Panc1 (cell line): Measurements from ENCODE around the gene NTSR2.

ENCODE experiments used
- POLR2AphosphoS5 ChIP-seq: IDR thresholded peaks from 2 replicates; pipeline ENCODE4 v1.6.1; 2012; ENCODE audit warnings: mild to moderate bottlenecking, low read depth, low read length, moderate library complexity
- TCF7L2 ChIP-seq: IDR thresholded peaks from 2 replicates; pipeline ENCODE4 v1.6.1; 2011; ENCODE audit warnings: mild to moderate bottlenecking, low read depth, low read length, inconsistent platforms
- TF ChIP-seq, protein P1 (sequence below): fragments of 450-650 bp; IDR thresholded peaks from 2 replicates; pipeline ENCODE4 v1.5.1; 2017; ENCODE audit warnings: mild to moderate bottlenecking
- TF ChIP-seq, protein P2 (sequence below), 2 experiments: IDR thresholded peaks; 2 replicates each; pipeline ENCODE4 v1.6.1; 2011 to 2012; ENCODE audit warnings: low read depth in 2 of 2, control low read depth in 1 of 2, low read length in 1 of 2, mild to moderate bottlenecking in 1 of 2, moderate library complexity in 1 of 2; ENCODE audit not compliant: insufficient read depth in 1 of 2

DNA sequence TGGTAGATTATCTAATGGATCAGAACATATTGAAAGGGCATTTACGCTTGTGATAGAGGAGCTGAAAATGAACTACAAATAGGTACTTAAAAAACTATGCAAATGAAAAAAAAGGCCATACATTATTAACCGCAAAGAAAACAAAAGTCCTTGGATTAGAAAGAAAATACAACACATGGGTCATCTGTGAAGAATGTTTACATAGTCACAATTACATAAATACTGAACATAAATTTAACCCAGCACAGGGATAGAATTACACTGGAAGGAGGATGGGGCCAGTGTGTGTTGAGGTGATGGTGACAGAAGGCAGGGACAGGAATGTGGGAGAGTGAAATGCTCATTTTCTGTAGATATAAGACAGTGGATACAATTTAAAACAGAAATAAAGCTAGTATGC is 6.6 kb downstream of the NTSR2 start:
- TF ChIP-seq, protein P1, sequence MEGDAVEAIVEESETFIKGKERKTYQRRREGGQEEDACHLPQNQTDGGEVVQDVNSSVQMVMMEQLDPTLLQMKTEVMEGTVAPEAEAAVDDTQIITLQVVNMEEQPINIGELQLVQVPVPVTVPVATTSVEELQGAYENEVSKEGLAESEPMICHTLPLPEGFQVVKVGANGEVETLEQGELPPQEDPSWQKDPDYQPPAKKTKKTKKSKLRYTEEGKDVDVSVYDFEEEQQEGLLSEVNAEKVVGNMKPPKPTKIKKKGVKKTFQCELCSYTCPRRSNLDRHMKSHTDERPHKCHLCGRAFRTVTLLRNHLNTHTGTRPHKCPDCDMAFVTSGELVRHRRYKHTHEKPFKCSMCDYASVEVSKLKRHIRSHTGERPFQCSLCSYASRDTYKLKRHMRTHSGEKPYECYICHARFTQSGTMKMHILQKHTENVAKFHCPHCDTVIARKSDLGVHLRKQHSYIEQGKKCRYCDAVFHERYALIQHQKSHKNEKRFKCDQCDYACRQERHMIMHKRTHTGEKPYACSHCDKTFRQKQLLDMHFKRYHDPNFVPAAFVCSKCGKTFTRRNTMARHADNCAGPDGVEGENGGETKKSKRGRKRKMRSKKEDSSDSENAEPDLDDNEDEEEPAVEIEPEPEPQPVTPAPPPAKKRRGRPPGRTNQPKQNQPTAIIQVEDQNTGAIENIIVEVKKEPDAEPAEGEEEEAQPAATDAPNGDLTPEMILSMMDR: no peak
- TF ChIP-seq TCF7L2: no peak
- TF ChIP-seq, protein P2, sequence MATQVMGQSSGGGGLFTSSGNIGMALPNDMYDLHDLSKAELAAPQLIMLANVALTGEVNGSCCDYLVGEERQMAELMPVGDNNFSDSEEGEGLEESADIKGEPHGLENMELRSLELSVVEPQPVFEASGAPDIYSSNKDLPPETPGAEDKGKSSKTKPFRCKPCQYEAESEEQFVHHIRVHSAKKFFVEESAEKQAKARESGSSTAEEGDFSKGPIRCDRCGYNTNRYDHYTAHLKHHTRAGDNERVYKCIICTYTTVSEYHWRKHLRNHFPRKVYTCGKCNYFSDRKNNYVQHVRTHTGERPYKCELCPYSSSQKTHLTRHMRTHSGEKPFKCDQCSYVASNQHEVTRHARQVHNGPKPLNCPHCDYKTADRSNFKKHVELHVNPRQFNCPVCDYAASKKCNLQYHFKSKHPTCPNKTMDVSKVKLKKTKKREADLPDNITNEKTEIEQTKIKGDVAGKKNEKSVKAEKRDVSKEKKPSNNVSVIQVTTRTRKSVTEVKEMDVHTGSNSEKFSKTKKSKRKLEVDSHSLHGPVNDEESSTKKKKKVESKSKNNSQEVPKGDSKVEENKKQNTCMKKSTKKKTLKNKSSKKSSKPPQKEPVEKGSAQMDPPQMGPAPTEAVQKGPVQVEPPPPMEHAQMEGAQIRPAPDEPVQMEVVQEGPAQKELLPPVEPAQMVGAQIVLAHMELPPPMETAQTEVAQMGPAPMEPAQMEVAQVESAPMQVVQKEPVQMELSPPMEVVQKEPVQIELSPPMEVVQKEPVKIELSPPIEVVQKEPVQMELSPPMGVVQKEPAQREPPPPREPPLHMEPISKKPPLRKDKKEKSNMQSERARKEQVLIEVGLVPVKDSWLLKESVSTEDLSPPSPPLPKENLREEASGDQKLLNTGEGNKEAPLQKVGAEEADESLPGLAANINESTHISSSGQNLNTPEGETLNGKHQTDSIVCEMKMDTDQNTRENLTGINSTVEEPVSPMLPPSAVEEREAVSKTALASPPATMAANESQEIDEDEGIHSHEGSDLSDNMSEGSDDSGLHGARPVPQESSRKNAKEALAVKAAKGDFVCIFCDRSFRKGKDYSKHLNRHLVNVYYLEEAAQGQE (IDR thresholded peaks at IDR 0.05; ENCODE audit: insufficient read depth in 1 of 2, low read depth in 2 of 2, low read length in 1 of 2): no peak
- no peak for TF ChIP-seq POLR2AphosphoS5
